Endothelial cell of hepatic sinusoid (primary cell): Measurements from ENCODE around the gene STXBP6.
"Not testable (repeated sequence)": the region's sequence is repeated elsewhere in the genome, so short reads cannot be mapped to it uniquely, and the experiment has no call there.

Experiments used
- in situ Hi-C: cut with HindIII; loops from 2 replicates; pipeline ENCODE4 v1.10.0; 2017; ENCODE audit warnings: low sequenced_read_pairs

STXBP6 gene

GRCh38 chr14:24838945-24839616 is 210.9 kb downstream of the STXBP6 start:
- in situ Hi-C loops, result no loop called here

DNA sequence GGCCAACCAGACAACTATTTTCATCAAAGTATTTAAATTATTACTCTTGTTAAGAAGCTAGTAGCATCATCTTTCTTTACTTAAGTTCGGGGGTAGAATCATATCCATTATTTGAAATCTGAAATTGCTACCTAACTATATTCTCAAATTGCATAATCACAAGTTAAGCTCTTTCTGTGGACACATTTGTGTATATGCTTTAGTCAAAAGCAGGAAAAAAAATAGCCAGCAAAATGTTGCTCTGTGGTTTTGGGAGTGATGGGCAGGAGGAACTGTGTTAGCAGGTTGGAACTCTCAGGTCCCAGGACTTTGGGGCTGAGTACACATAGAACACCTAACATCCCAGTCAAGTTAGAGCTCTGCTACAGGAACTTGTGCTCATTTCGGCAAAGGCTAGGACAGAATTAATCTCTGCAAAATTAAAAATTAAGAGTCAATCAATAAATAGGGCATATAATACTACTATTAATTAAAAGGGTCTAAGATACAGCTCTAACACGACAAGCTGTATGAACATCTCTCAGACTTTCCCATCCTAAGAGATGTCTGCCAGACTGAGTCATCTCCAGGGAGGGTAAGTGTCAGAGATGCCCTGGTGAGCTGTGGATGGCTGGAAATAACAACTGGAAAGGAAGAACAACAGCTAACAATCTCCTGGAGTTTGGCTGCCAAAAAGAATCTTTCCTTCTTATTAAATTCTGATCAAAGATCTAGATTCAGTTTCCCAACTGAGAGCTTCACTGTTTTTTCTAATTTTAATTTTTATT is 212.5 kb downstream of the STXBP6 start:
- in situ Hi-C loops, result no loop called here

GRCh38 chr14:24836324-24836723 is 213.6 kb downstream of the STXBP6 start:
- in situ Hi-C loops, result not testable (repeated sequence)

- in situ Hi-C loops, result no loop called here
Measured at GRCh38 chr14:24834956-24835355, 215.0 kb downstream of the STXBP6 start.

DNA sequence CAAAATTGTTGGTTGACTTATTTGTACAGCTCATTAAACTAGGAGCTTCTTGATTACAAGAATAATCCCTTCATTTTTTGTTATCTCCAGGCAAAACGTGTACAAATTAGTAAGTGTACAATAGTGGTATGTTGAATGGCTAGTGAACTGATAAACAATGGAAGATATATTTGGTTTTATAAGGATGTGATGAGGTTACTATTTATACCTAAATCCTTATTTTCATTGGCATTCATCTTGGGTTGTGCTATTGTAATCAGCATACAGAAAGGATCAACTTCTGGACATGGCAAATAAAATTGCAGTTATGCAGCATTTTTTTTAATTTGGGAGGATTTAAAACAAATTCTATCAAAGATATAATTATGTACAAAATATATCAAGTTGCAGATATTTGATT is 216.6 kb downstream of the STXBP6 start:
- in situ Hi-C loops, result no loop called here

DNA sequence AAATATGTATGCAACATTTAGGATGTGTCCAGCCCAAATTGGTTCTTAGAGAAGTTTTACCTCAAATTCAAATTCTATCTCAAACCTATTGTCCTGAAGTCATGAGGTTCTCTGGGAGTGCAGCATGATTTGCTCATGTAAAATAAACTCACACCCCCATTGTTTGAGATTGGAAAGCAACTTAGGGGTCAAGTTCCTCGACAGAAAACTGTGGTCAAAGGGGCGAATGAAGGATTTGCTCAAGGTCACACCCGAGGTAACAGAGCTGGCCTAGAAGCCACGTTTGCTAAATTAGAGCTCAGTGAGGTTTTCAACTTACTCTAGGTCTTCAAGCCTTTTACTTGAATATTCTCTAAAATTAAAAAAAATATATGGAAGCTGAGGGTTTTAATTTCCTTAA is 218.3 kb downstream of the STXBP6 start:
- in situ Hi-C loops, result no loop called here

- in situ Hi-C loops, result no loop called here
Measured at GRCh38 chr14:24829862-24830261, 220.1 kb downstream of the STXBP6 start.

DNA sequence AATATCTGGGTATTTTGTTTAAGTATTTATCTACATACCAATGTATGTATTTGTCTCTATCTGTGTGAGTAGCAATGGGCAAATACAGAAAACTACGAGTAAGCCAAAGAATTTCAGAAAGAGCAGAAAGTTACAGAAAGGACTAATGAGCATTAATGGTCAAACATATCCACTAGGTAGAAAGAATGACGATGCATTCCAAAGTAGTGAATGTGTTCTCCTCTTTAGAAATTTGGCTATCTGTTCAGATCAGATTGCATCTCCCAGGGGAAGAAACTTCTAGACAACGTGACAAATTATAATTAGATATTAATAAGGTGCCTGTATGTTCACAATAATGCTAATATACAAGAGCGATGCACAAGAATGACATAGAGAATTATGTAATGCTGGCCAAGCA is 221.5 kb downstream of the STXBP6 start:
- in situ Hi-C loops, result no loop called here

- in situ Hi-C loops, result no loop called here
Measured at GRCh38 chr14:24826390-24826789, 223.6 kb downstream of the STXBP6 start.

DNA sequence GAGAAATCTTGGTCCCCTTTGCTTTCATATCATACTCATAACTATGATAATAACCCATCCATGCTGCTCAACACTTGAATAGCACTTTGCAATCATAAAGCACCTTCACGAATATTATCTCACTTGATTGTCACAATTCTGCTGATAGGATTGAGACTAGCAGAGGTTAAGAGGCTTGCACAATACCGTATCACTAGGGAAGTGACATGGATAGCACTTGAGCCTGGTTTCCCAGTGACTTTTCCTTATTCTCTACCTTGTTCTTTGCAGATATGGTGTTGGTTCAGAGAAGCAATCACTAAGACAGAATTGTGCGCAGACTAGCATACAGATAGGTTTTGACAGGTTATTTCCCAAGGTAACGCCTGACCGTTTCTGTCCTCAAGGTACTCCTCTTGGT is 229.3 kb downstream of the STXBP6 start:
- in situ Hi-C loops, result loop anchor here (5.0 kb wide), 1 partner anchor 38 kb away; no protein-coding TSS in a partner anchor

DNA sequence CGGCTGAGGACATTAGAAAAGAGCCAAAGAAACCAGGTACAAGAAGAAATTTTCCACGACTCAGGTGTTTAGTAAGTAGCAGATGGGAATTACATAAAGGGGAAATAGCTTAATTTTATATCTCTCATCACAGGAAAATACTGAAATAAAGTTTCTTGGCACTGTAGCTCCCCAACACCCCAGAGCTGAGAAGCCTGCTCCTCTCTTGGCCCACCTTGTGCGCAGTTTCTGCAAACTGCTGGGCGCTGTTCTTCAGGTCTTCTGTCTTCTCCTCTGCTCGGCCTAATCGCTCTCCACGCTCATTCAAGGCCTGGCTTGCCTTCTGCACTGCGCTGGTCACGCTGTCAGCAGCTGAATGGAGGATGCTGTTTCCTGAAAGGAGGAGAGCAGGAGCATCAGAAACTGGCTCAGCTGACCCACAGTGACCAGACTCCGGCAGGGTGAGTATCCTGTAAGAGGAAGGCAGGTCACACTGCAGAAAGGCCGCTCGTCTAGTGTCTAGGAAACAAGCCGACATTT is 231.1 kb downstream of the STXBP6 start:
- in situ Hi-C loops, result no loop called here

- in situ Hi-C loops, result no loop called here
Measured at GRCh38 chr14:24818058-24818822, 231.7 kb downstream of the STXBP6 start.

GRCh38 chr14:24817212-24818057 is 232.5 kb downstream of the STXBP6 start:
- in situ Hi-C loops, result no loop called here

DNA sequence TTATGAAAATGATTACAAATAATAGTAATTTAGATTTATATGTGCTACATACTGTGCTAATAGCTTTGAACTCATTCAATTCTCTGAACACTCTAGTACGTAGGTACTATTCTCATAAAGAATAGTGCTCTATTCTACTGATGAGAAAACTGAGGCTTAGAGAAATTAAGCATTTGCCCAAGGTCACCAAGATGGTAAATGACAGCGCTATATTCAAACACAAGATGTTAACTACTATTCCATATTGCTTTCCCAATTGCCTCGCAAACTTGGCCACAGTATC is 233.1 kb downstream of the STXBP6 start:
- in situ Hi-C loops, result no loop called here

- in situ Hi-C loops, result no loop called here
Measured at GRCh38 chr14:24816011-24816928, 233.7 kb downstream of the STXBP6 start.

- in situ Hi-C loops, result no loop called here
Measured at GRCh38 chr14:24815543-24815942, 234.4 kb downstream of the STXBP6 start.

GRCh38 chr14:24814944-24815343 is 235.0 kb downstream of the STXBP6 start:
- in situ Hi-C loops, result no loop called here

- in situ Hi-C loops, result no loop called here
Measured at GRCh38 chr14:24814346-24814745, 235.6 kb downstream of the STXBP6 start.

DNA sequence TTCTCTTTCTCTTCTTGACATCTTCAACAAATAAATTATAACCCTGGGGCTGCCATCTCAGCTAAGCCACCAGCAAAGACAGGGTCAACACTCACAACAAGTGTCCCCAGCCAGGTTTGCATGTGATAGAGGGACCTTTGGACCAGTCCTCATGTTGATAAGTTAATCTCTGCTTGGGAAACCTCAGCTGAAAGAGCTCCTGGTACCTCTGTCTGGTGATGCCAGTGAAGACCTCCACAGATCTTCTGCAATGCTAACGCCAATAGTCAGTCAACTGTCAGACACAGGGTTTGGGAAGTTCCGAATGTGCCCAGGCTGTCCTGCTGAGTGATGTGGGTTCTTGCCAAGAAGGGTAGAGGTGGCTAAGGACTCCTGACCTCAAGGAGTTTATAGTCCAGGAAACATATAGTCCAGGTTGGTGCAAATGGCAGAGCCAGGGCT is 236.1 kb downstream of the STXBP6 start:
- in situ Hi-C loops, result no loop called here
